Astrocyte (in vitro differentiated cells and primary cell): ENCODE data around the gene PTGS2.

ENCODE experiments used
- CTCF ChIP-seq: IDR thresholded peaks from 2 replicates; pipeline ENCODE4 v1.5.1; 2011; ENCODE audit warnings: low read depth, mild to moderate bottlenecking, inconsistent platforms, low read length, moderate library complexity; ENCODE audit not compliant: insufficient read depth
- EZH2 ChIP-seq: IDR thresholded peaks from 2 replicates; pipeline ENCODE4 v1.6.1; 2012; ENCODE audit warnings: mild to moderate bottlenecking, low read length, inconsistent platforms; ENCODE audit not compliant: insufficient read depth

- no peak for TF ChIP-seq CTCF
- TF ChIP-seq EZH2 = no peak
Observed at GRCh38 chr1:186700722-186701121, 20.5 kb upstream of the PTGS2 start.
